GM21529 (cell line): ENCODE data around the gene TLE3.
A peak's percentile ranks its signal among the peaks of the same experiment; 100 is the strongest.

Experiments
- ATAC-seq: cut with Tn5 transposase; IDR thresholded peaks from one replicate; pipeline ENCODE4 v1.9.1; 2021; ENCODE audit not compliant: unreplicated experiment

TLE3 gene

GRCh38 chr15:70086636-70087035, 11.1 kb downstream of the TLE3 start:
- ATAC-seq: no peak

- peak; percentile 12 for ATAC-seq
Measured at GRCh38 chr15:70084461-70084860, 13.3 kb downstream of the TLE3 start.

- ATAC-seq: peak; percentile 83
Measured at GRCh38 chr15:70083946-70084345, 13.8 kb downstream of the TLE3 start.

- no peak for ATAC-seq
Measured at GRCh38 chr15:70083418-70083817, 14.3 kb downstream of the TLE3 start.

- ATAC-seq: no peak
Measured at GRCh38 chr15:70082281-70082900, 15.3 kb downstream of the TLE3 start.

GRCh38 chr15:70081612-70082011, 16.1 kb downstream of the TLE3 start:
- no peak for ATAC-seq

GRCh38 chr15:70080347-70080746, 17.4 kb downstream of the TLE3 start:
- no peak for ATAC-seq

- no peak for ATAC-seq
Measured at GRCh38 chr15:70079888-70080287, 17.8 kb downstream of the TLE3 start.

- ATAC-seq: no peak
Measured at GRCh38 chr15:70078578-70079417, 18.9 kb downstream of the TLE3 start.

GRCh38 chr15:70077188-70078147, 20.2 kb downstream of the TLE3 start:
- no peak for ATAC-seq

GRCh38 chr15:70074380-70074779, 23.3 kb downstream of the TLE3 start:
- no peak for ATAC-seq

GRCh38 chr15:70072479-70072878, 25.2 kb downstream of the TLE3 start:
- ATAC-seq: no peak

- no peak for ATAC-seq
Measured at GRCh38 chr15:70071799-70072198, 25.9 kb downstream of the TLE3 start.

GRCh38 chr15:70069716-70070115, 28.0 kb downstream of the TLE3 start:
- ATAC-seq: no peak

- ATAC-seq: no peak
Measured at GRCh38 chr15:70068783-70069565, 28.7 kb downstream of the TLE3 start.

- no peak for ATAC-seq
Measured at GRCh38 chr15:70067681-70068080, 30.0 kb downstream of the TLE3 start.

- ATAC-seq: no peak
Measured at GRCh38 chr15:70067011-70067410, 30.7 kb downstream of the TLE3 start.

- no peak for ATAC-seq
Measured at GRCh38 chr15:70066447-70066846, 31.3 kb downstream of the TLE3 start.

GRCh38 chr15:70066004-70066403, 31.7 kb downstream of the TLE3 start:
- ATAC-seq: no peak

GRCh38 chr15:70065006-70065722, 32.6 kb downstream of the TLE3 start:
- ATAC-seq: no peak
